ENCODE results near the gene CBLN3. TPM values are rescaled to one million over a fixed set of nuclear protein-coding genes. Genes with fewer than 3 reads are reported as not detected.

The CBLN3 gene
- total RNA-seq, 1 experiment from 2014 or later, result 0.12 TPM

- Histone ChIP-seq H3K27ac (no peak overlapping the region), H3K27me3 (no peaks in the 10 kb centered on the region), H3K4me3 (no peak overlapping the region), H3K9me3 (replicated peaks) (no peaks in the 10 kb centered on the region), H3K36me3 (no peaks in the 10 kb centered on the region), H3K4me1 (no peaks in the 10 kb centered on the region)
- DNase-seq, result no peak
Measured at GRCh38 chr14:24422694-24423601, 6.5 kb downstream of the CBLN3 start.

GRCh38 chr14:24422261-24422660 lies 7.2 kb downstream of the CBLN3 start:
- no peak overlapping the region for H3K4me3 ChIP-seq
- no peaks in the 10 kb centered on the region for H3K36me3 ChIP-seq
- DNase-seq, result no peak
- H3K27me3 ChIP-seq, result no peaks in the 10 kb centered on the region
- no peaks in the 10 kb centered on the region for H3K4me1 ChIP-seq
- H3K9me3 ChIP-seq (replicated peaks), result no peaks in the 10 kb centered on the region
- H3K27ac ChIP-seq, result no peak overlapping the region

- H3K4me1 ChIP-seq, result no peaks in the 10 kb centered on the region
- H3K4me3 ChIP-seq, result no peak overlapping the region
- no peaks in the 10 kb centered on the region for H3K27me3 ChIP-seq
- no peak for DNase-seq
- H3K36me3 ChIP-seq, result no peaks in the 10 kb centered on the region
- H3K27ac ChIP-seq, result no peak overlapping the region
- H3K9me3 ChIP-seq (replicated peaks), result no peaks in the 10 kb centered on the region
Measured at GRCh38 chr14:24418492-24418873, 11.0 kb downstream of the CBLN3 start.

- Histone ChIP-seq H3K4me1 (no peaks in the 10 kb centered on the region), H3K36me3 (no peaks in the 10 kb centered on the region), H3K9me3 (replicated peaks) (no peaks in the 10 kb centered on the region), H3K27me3 (no peaks in the 10 kb centered on the region), H3K27ac (no peak overlapping the region), H3K4me3 (no peak overlapping the region)
- no peak for DNase-seq
Measured at GRCh38 chr14:24417832-24418491, 11.5 kb downstream of the CBLN3 start.

GRCh38 chr14:24416932-24417619 lies 12.4 kb downstream of the CBLN3 start:
- no peak overlapping the region for H3K4me3 ChIP-seq
- DNase-seq, result no peak
- no peak overlapping the region for H3K27ac ChIP-seq
- no peaks in the 10 kb centered on the region for H3K27me3 ChIP-seq
- no peaks in the 10 kb centered on the region for H3K9me3 ChIP-seq (replicated peaks)
- H3K4me1 ChIP-seq, result no peaks in the 10 kb centered on the region
- H3K36me3 ChIP-seq, result no peaks in the 10 kb centered on the region

- no peaks in the 10 kb centered on the region for H3K36me3 ChIP-seq
- H3K9me3 ChIP-seq (replicated peaks), result no peaks in the 10 kb centered on the region
- H3K4me3 ChIP-seq, result no peak overlapping the region
- no peak overlapping the region for H3K27ac ChIP-seq
- H3K27me3 ChIP-seq, result no peaks in the 10 kb centered on the region
- H3K4me1 ChIP-seq, result no peaks in the 10 kb centered on the region
- DNase-seq, result no peak
Measured at GRCh38 chr14:24416254-24416931, 13.1 kb downstream of the CBLN3 start.

- Histone ChIP-seq H3K9me3 (replicated peaks) (no peaks in the 10 kb centered on the region), H3K27me3 (no peaks in the 10 kb centered on the region), H3K4me1 (no peaks in the 10 kb centered on the region), H3K27ac (no peak overlapping the region), H3K4me3 (no peak overlapping the region), H3K36me3 (no peaks in the 10 kb centered on the region)
- no peak for DNase-seq
Measured at GRCh38 chr14:24415421-24416253, 13.8 kb downstream of the CBLN3 start.

GRCh38 chr14:24414732-24415420 lies 14.6 kb downstream of the CBLN3 start:
- H3K4me1 ChIP-seq, result no peaks in the 10 kb centered on the region
- H3K36me3 ChIP-seq, result no peaks in the 10 kb centered on the region
- H3K27me3 ChIP-seq, result no peaks in the 10 kb centered on the region
- no peaks in the 10 kb centered on the region for H3K9me3 ChIP-seq (replicated peaks)
- H3K27ac ChIP-seq, result no peak overlapping the region
- no peak for DNase-seq
- H3K4me3 ChIP-seq, result no peak overlapping the region

GRCh38 chr14:24414077-24414476 lies 15.4 kb downstream of the CBLN3 start:
- Histone ChIP-seq H3K4me3 (no peak overlapping the region), H3K27me3 (no peaks in the 10 kb centered on the region), H3K27ac (no peak overlapping the region), H3K4me1 (no peaks in the 10 kb centered on the region), H3K9me3 (replicated peaks) (no peaks in the 10 kb centered on the region), H3K36me3 (no peaks in the 10 kb centered on the region)
- no peak for DNase-seq

- peak; percentile 35 to 71 for DNase-seq
- no peaks in the 10 kb centered on the region for H3K36me3 ChIP-seq
- H3K4me3 ChIP-seq, result no peak overlapping the region
- H3K27ac ChIP-seq, result no peak overlapping the region
- H3K9me3 ChIP-seq (replicated peaks), result no peaks in the 10 kb centered on the region
- H3K4me1 ChIP-seq, result no peaks in the 10 kb centered on the region
- no peaks in the 10 kb centered on the region for H3K27me3 ChIP-seq
Measured at GRCh38 chr14:24411443-24412389, 17.8 kb downstream of the CBLN3 start.

GRCh38 chr14:24409956-24410355 lies 19.5 kb downstream of the CBLN3 start:
- no peaks in the 10 kb centered on the region for H3K27me3 ChIP-seq
- H3K4me1 ChIP-seq, result no peaks in the 10 kb centered on the region
- no peak for DNase-seq
- H3K9me3 ChIP-seq (replicated peaks), result no peaks in the 10 kb centered on the region
- H3K36me3 ChIP-seq, result no peaks in the 10 kb centered on the region
- no peak overlapping the region for H3K27ac ChIP-seq
- H3K4me3 ChIP-seq, result no peak overlapping the region

- no peak for DNase-seq
- Histone ChIP-seq H3K27me3 (no peaks in the 10 kb centered on the region), H3K36me3 (no peaks in the 10 kb centered on the region), H3K27ac (no peak overlapping the region), H3K4me1 (no peaks in the 10 kb centered on the region), H3K4me3 (no peak overlapping the region), H3K9me3 (replicated peaks) (no peaks in the 10 kb centered on the region)
Measured at GRCh38 chr14:24409192-24409591, 20.3 kb downstream of the CBLN3 start.

GRCh38 chr14:24408764-24409163 lies 20.7 kb downstream of the CBLN3 start:
- Histone ChIP-seq H3K27me3 (no peaks in the 10 kb centered on the region), H3K27ac (no peak overlapping the region), H3K36me3 (no peaks in the 10 kb centered on the region), H3K9me3 (replicated peaks) (no peaks in the 10 kb centered on the region), H3K4me3 (no peak overlapping the region), H3K4me1 (no peaks in the 10 kb centered on the region)
- no peak for DNase-seq

Measured in SJCRH30 (cell line).